PC-3 (cell line): ENCODE data around the gene SRGAP2C.
"Not testable (repeated sequence)": the region's sequence is repeated elsewhere in the genome, so short reads cannot be mapped to it uniquely, and the experiment has no call there.

Source experiments
- EZH2 ChIP-seq: fragments of 300-600 bp; sonication (generic); IDR thresholded peaks from one replicate; pipeline ENCODE4 v1.6.1; 2017; ENCODE audit warnings: antibody characterized with exemption, mild to moderate bottlenecking, low read length; ENCODE audit not compliant: unreplicated experiment
- EZH2phosphoT487 ChIP-seq: fragments of 300-600 bp; sonication (generic); IDR thresholded peaks from 2 replicates; pipeline ENCODE4 v1.6.1; 2018; ENCODE audit warnings: mild to moderate bottlenecking, antibody characterized with exemption, low read length, borderline replicate concordance
- TF ChIP-seq, protein P1 (sequence below): fragments of 300-600 bp; sonication (generic); conservative IDR thresholded peaks from 2 replicates; pipeline ENCODE4 v1.5.1; 2017; ENCODE audit warnings: antibody characterized with exemption, low read depth, mild to moderate bottlenecking, low read length

GRCh38 chr1:121213491-121213890 is 28.7 kb downstream of the SRGAP2C start:
- TF ChIP-seq, protein P1, sequence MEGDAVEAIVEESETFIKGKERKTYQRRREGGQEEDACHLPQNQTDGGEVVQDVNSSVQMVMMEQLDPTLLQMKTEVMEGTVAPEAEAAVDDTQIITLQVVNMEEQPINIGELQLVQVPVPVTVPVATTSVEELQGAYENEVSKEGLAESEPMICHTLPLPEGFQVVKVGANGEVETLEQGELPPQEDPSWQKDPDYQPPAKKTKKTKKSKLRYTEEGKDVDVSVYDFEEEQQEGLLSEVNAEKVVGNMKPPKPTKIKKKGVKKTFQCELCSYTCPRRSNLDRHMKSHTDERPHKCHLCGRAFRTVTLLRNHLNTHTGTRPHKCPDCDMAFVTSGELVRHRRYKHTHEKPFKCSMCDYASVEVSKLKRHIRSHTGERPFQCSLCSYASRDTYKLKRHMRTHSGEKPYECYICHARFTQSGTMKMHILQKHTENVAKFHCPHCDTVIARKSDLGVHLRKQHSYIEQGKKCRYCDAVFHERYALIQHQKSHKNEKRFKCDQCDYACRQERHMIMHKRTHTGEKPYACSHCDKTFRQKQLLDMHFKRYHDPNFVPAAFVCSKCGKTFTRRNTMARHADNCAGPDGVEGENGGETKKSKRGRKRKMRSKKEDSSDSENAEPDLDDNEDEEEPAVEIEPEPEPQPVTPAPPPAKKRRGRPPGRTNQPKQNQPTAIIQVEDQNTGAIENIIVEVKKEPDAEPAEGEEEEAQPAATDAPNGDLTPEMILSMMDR = not testable (repeated sequence)
- not testable (repeated sequence) for TF ChIP-seq EZH2phosphoT487, EZH2
